Calu3 (cell line): ENCODE results near the gene DNAI2. TPM values are rescaled to one million over a fixed set of nuclear protein-coding genes. Genes with fewer than 3 reads are reported as not detected.

Source experiments
- BruUV-seq: library from RNA; stranded (reverse); fragments of 400-500 nt; replicated peaks from 2 replicates; lab custom pipeline; 2021; lab: Mats Ljungman, UMichigan
- CTCF ChIA-PET: fragments of 300-600 bp; sonication (Branson Sonifier 250); formaldehyde crosslinking; loops from one replicate; lab custom pipeline; 2022; ENCODE audit warnings: antibody characterized with exemption; lab: Charles Lee
- DNase-seq: peaks from one replicate; pipeline ENCODE4 v3.0.0; 2022
- H3K27ac Mint-ChIP-seq: one replicate; pipeline ENCODE4 v1.8.0; 2022; ENCODE audit warnings: mixed read lengths; ENCODE audit not compliant: unreplicated experiment
- H3K27me3 Mint-ChIP-seq: one replicate; pipeline ENCODE4 v1.8.0; 2022; ENCODE audit warnings: mixed read lengths; ENCODE audit not compliant: unreplicated experiment
- H3K36me3 Mint-ChIP-seq: one replicate; pipeline ENCODE4 v1.8.0; 2022; ENCODE audit warnings: mild to moderate bottlenecking, moderate library complexity, mixed read lengths; ENCODE audit not compliant: insufficient read depth, unreplicated experiment
- H3K4me1 Mint-ChIP-seq: one replicate; pipeline ENCODE4 v1.8.0; 2022; ENCODE audit warnings: mild to moderate bottlenecking, low read depth, mixed read lengths; ENCODE audit not compliant: unreplicated experiment
- H3K4me3 Mint-ChIP-seq: one replicate; pipeline ENCODE4 v1.8.0; 2022; ENCODE audit warnings: mild to moderate bottlenecking, low read depth, moderate library complexity, mixed read lengths; ENCODE audit not compliant: unreplicated experiment
- H3K9me3 Mint-ChIP-seq: one replicate; pipeline ENCODE4 v1.8.0; 2022; ENCODE audit warnings: low read depth, mixed read lengths; ENCODE audit not compliant: unreplicated experiment
- CTCF ChIP-seq: fragments of 200-600 bp; IDR thresholded peaks from one replicate; pipeline ENCODE4 v1.8.0; 2022; ENCODE audit warnings: antibody characterized with exemption; ENCODE audit not compliant: unreplicated experiment
- intact Hi-C: fragments of 100-400 bp; cut with micrococcal nuclease; formaldehyde crosslinking; loops from one replicate; pipeline ENCODE4 v1.10.0; 2022; ENCODE audit not compliant: unreplicated experiment
- total RNA-seq: library from RNA; stranded (reverse); gene quantifications from 2 replicates; pipeline ENCODE4 v1.2.3, GENCODE V29; 2022

Gene DNAI2
- total RNA-seq, 1 experiment from 2014 or later: not detected

- no peaks in the 10 kb centered on the region for H3K4me1 Mint-ChIP-seq
- no peaks in the 10 kb centered on the region for H3K36me3 Mint-ChIP-seq
- no peak overlapping the region for H3K4me3 Mint-ChIP-seq
- H3K27me3 Mint-ChIP-seq: peaks cover 63% of the 10 kb centered on the region
- no peak for DNase-seq
- H3K9me3 Mint-ChIP-seq: no peaks in the 10 kb centered on the region
- intact Hi-C loops: loop anchor here (10.0 kb wide), 1 partner anchor 205 kb away; no protein-coding TSS in a partner anchor
- H3K27ac Mint-ChIP-seq: no peak overlapping the region
- BruUV-seq: no TSS peak
- CTCF ChIA-PET: no interaction called here
- no peak for TF ChIP-seq CTCF
Observed at GRCh38 chr17:74289688-74290087, 15.7 kb downstream of the DNAI2 start.

GRCh38 chr17:74290340-74290739 lies 16.3 kb downstream of the DNAI2 start:
- intact Hi-C loops: loop anchor here (10.0 kb wide), 1 partner anchor 204 kb away; no protein-coding TSS in a partner anchor
- peak; percentile 18 for TF ChIP-seq CTCF
- Mint-ChIP-seq H3K4me1 (no peaks in the 10 kb centered on the region), H3K27ac (no peak overlapping the region), H3K36me3 (no peaks in the 10 kb centered on the region), H3K9me3 (no peaks in the 10 kb centered on the region), H3K27me3 (peaks cover 64% of the 10 kb centered on the region), H3K4me3 (no peak overlapping the region)
- CTCF ChIA-PET: interaction anchor here (0.6 kb wide), 2 partner anchors 112 to 235 kb away, joined by 3 read pairs; no protein-coding TSS in a partner anchor
- no TSS peak for BruUV-seq
- no peak for DNase-seq

- Mint-ChIP-seq H3K4me3 (no peak overlapping the region), H3K27ac (no peak overlapping the region), H3K36me3 (no peaks in the 10 kb centered on the region), H3K4me1 (peaks cover 9% of the 10 kb centered on the region), H3K27me3 (peaks cover 72% of the 10 kb centered on the region), H3K9me3 (no peaks in the 10 kb centered on the region)
- no peak for DNase-seq
- no TSS peak for BruUV-seq
- intact Hi-C loops: loop anchor here (10.0 kb wide), 1 partner anchor 202 kb away; no protein-coding TSS in a partner anchor
- CTCF ChIA-PET: no interaction called here
- no peak for TF ChIP-seq CTCF
Observed at GRCh38 chr17:74292495-74292894, 18.5 kb downstream of the DNAI2 start.

- no peak for TF ChIP-seq CTCF
- Mint-ChIP-seq H3K4me3 (no peak overlapping the region), H3K27me3 (peaks cover 71% of the 10 kb centered on the region), H3K4me1 (peaks cover 9% of the 10 kb centered on the region), H3K27ac (no peak overlapping the region), H3K36me3 (no peaks in the 10 kb centered on the region), H3K9me3 (no peaks in the 10 kb centered on the region)
- CTCF ChIA-PET: interaction anchor here (0.9 to 1.7 kb wide), 8 partner anchors 7 to 85 kb away, joined by 3 to 10 read pairs (median 3); partner anchors contain the start of gene TTYH2
- DNase-seq: no peak
- intact Hi-C loops: loop anchor here (10.0 kb wide), 1 partner anchor 199 kb away; no protein-coding TSS in a partner anchor
- no TSS peak for BruUV-seq
Observed at GRCh38 chr17:74295625-74296547, 21.9 kb downstream of the DNAI2 start.
